ENCODE data around the gene TBXA2R.

Gene TBXA2R

GRCh38 chr19:3646336-3647092, 39.8 kb upstream of the TBXA2R start:
- H4K20me1 ChIP-seq (ENCODE audit: insufficient read depth, low read length): no peaks in the 10 kb centered on the region
- no peaks in the 10 kb centered on the region for H3K79me2 ChIP-seq (ENCODE audit: low read length)
- no peak overlapping the region for H2AFZ ChIP-seq (ENCODE audit: low read length)
- H3K4me1 ChIP-seq (ENCODE audit: low read length): no peaks in the 10 kb centered on the region
- no peaks in the 10 kb centered on the region for H3K9me3 ChIP-seq (replicated peaks; ENCODE audit: insufficient read depth, low read length)
- no peak overlapping the region for H3K27ac ChIP-seq (ENCODE audit: low read length)
- no peaks in the 10 kb centered on the region for H3K27me3 ChIP-seq (replicated peaks; ENCODE audit: insufficient read depth, low read length)
- no peak overlapping the region for H3K4me2 ChIP-seq (ENCODE audit: low read depth, low read length)
- no peak overlapping the region for H3K9ac ChIP-seq (ENCODE audit: low read length)
- no peak overlapping the region for H3K4me3 ChIP-seq (ENCODE audit: low read length)
- H3F3A ChIP-seq (ENCODE audit: insufficient read depth, low read length): no peaks in the 10 kb centered on the region
- H3K36me3 ChIP-seq (replicated peaks; ENCODE audit: insufficient read depth, low read length): no peaks in the 10 kb centered on the region
- DNase-seq: no peak
- TF ChIP-seq CTCF (IDR thresholded peaks at IDR 0.05; ENCODE audit: low read length) (no peak), EZH2 (optimal IDR thresholded peaks at IDR 0.05; ENCODE audit: low read depth, low read length) (no peak), EZH2phosphoT487 (IDR thresholded peaks at IDR 0.05; ENCODE audit: low read length) (no peak)
- no peaks in the 10 kb centered on the region for H3K9me2 ChIP-seq (replicated peaks; ENCODE audit: insufficient read depth, low read length)

GRCh38 chr19:3645726-3646125, 39.1 kb upstream of the TBXA2R start:
- no peaks in the 10 kb centered on the region for H3F3A ChIP-seq (ENCODE audit: insufficient read depth, low read length)
- no peak overlapping the region for H3K4me3 ChIP-seq (ENCODE audit: low read length)
- no peak overlapping the region for H2AFZ ChIP-seq (ENCODE audit: low read length)

DNA sequence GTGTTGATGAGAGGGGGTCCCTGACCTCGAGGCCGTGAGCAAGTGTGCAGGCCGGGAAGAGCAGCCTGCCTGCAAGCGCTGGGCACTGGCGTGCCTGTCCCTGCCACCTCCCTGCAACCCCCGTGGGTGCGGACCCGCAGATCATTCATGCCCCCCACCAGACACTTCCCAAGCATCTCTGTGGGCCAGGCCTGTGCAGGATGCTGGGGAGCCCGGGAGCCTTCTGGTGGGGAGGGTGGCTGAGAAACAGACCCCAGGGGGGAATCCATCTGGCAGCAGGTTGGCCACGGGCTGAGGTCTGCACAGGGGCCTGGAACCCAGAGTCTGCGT, 38.4 kb upstream of the TBXA2R start:
- H3K36me3 ChIP-seq (replicated peaks; ENCODE audit: insufficient read depth, low read length): no peaks in the 10 kb centered on the region
- no peaks in the 10 kb centered on the region for H3K4me1 ChIP-seq (ENCODE audit: low read length)
- no peaks in the 10 kb centered on the region for H4K20me1 ChIP-seq (ENCODE audit: insufficient read depth, low read length)
- no peaks in the 10 kb centered on the region for H3F3A ChIP-seq (ENCODE audit: insufficient read depth, low read length)
- no peak overlapping the region for H3K9ac ChIP-seq (ENCODE audit: low read length)
- no peaks in the 10 kb centered on the region for H3K9me3 ChIP-seq (replicated peaks; ENCODE audit: insufficient read depth, low read length)
- no peak overlapping the region for H3K27ac ChIP-seq (ENCODE audit: low read length)
- no peak for DNase-seq
- no peak overlapping the region for H3K4me3 ChIP-seq (ENCODE audit: low read length)
- no peaks in the 10 kb centered on the region for H3K27me3 ChIP-seq (replicated peaks; ENCODE audit: insufficient read depth, low read length)
- TF ChIP-seq CTCF (IDR thresholded peaks at IDR 0.05; ENCODE audit: low read length): no peak
- no peak for TF ChIP-seq EZH2phosphoT487 (IDR thresholded peaks at IDR 0.05; ENCODE audit: low read length)
- no peak for TF ChIP-seq EZH2 (optimal IDR thresholded peaks at IDR 0.05; ENCODE audit: low read depth, low read length)
- H2AFZ ChIP-seq (ENCODE audit: low read length): no peak overlapping the region
- H3K9me2 ChIP-seq (replicated peaks; ENCODE audit: insufficient read depth, low read length): no peaks in the 10 kb centered on the region
- H3K4me2 ChIP-seq (ENCODE audit: low read depth, low read length): no peak overlapping the region
- H3K79me2 ChIP-seq (ENCODE audit: low read length): no peaks in the 10 kb centered on the region

More at GRCh38 chr19:3645726-3646125, 39.1 kb upstream of the TBXA2R start:
- DNase-seq: no peak
- Histone ChIP-seq H3K9me3 (replicated peaks; ENCODE audit: insufficient read depth, low read length) (no peaks in the 10 kb centered on the region), H3K79me2 (ENCODE audit: low read length) (no peaks in the 10 kb centered on the region), H3K36me3 (replicated peaks; ENCODE audit: insufficient read depth, low read length) (no peaks in the 10 kb centered on the region), H3K9ac (ENCODE audit: low read length) (no peak overlapping the region), H3K4me1 (ENCODE audit: low read length) (no peaks in the 10 kb centered on the region), H4K20me1 (ENCODE audit: insufficient read depth, low read length) (no peaks in the 10 kb centered on the region), H3K27ac (ENCODE audit: low read length) (no peak overlapping the region), H3K9me2 (replicated peaks; ENCODE audit: insufficient read depth, low read length) (no peaks in the 10 kb centered on the region), H3K4me2 (ENCODE audit: low read depth, low read length) (no peak overlapping the region), H3K27me3 (replicated peaks; ENCODE audit: insufficient read depth, low read length) (no peaks in the 10 kb centered on the region)
- TF ChIP-seq EZH2phosphoT487 (IDR thresholded peaks at IDR 0.05; ENCODE audit: low read length) (no peak), CTCF (IDR thresholded peaks at IDR 0.05; ENCODE audit: low read length) (no peak), EZH2 (optimal IDR thresholded peaks at IDR 0.05; ENCODE audit: low read depth, low read length) (no peak)
